AG04450 (cell line): ENCODE data around the gene PODN. TPM values are rescaled to one million over a fixed set of nuclear protein-coding genes. Genes with fewer than 3 reads are reported as not detected.

Experiments
- CTCF ChIA-PET: fragments of 300-600, 350-600 bp; formaldehyde crosslinking; extraction: SDS; loops from one replicate; lab custom pipeline; 2022; ENCODE audit warnings: antibody characterized with exemption, inconsistent platforms; lab: Charles Lee
- POLR2A ChIA-PET: fragments of 350-600 bp; formaldehyde crosslinking; extraction: SDS; loops from one replicate; lab custom pipeline; 2021; ENCODE audit warnings: antibody characterized with exemption, inconsistent platforms; lab: Yijun Ruan, JAX
- DNase-seq: peaks from one replicate; pipeline ENCODE4 v3.0.0-alpha.2; 2011; ENCODE audit warnings: low read depth, low spot score
- H3K27ac ChIP-seq: one replicate; pipeline ENCODE4 v1.5.1; 2012; ENCODE audit warnings: low read depth, low read length, control low read depth
- H3K27me3 ChIP-seq: one replicate; pipeline ENCODE4 v1.6.0; 2012; ENCODE audit warnings: low read length; ENCODE audit not compliant: control insufficient read depth, insufficient read depth
- H3K4me3 ChIP-seq: 2 replicates; pipeline ENCODE4 v1.5.1; 2011; ENCODE audit warnings: mild to moderate bottlenecking, low read depth, low read length, control low read depth
- H3K9me3 ChIP-seq: 2 replicates; pipeline ENCODE4 v1.5.1; 2012; ENCODE audit warnings: low read length; ENCODE audit not compliant: control insufficient read depth, insufficient read depth
- polyA plus RNA-seq: library from polyadenylated mRNA; depleted of rRNA; stranded (reverse); fragments of >200 nt; gene quantifications from 2 replicates; pipeline ENCODE4 v1.2.3, GENCODE V29; 2011
- TF ChIP-seq, protein P1 (sequence below): IDR thresholded peaks from 2 replicates; pipeline ENCODE4 v1.5.1; 2011; ENCODE audit warnings: low read depth, low read length, control low read depth, inconsistent platforms

Gene PODN
- polyA plus RNA-seq, 1 experiment = 11.8 TPM

GRCh38 chr1:53020588-53020987 is 41.4 kb upstream of the PODN start:
- ChIA-PET POLR2A (interaction anchor here (0.7 kb wide), 2 partner anchors 33 to 188 kb away, joined by 3 read pairs; no protein-coding TSS in a partner anchor), CTCF (no interaction called here)
- Histone ChIP-seq H3K4me3 (no peak overlapping the region), H3K9me3 (no peaks in the 10 kb centered on the region), H3K27ac (no peak overlapping the region), H3K27me3 (no peaks in the 10 kb centered on the region)
- no peak for DNase-seq
- TF ChIP-seq, protein P1, sequence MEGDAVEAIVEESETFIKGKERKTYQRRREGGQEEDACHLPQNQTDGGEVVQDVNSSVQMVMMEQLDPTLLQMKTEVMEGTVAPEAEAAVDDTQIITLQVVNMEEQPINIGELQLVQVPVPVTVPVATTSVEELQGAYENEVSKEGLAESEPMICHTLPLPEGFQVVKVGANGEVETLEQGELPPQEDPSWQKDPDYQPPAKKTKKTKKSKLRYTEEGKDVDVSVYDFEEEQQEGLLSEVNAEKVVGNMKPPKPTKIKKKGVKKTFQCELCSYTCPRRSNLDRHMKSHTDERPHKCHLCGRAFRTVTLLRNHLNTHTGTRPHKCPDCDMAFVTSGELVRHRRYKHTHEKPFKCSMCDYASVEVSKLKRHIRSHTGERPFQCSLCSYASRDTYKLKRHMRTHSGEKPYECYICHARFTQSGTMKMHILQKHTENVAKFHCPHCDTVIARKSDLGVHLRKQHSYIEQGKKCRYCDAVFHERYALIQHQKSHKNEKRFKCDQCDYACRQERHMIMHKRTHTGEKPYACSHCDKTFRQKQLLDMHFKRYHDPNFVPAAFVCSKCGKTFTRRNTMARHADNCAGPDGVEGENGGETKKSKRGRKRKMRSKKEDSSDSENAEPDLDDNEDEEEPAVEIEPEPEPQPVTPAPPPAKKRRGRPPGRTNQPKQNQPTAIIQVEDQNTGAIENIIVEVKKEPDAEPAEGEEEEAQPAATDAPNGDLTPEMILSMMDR = no peak

DNA sequence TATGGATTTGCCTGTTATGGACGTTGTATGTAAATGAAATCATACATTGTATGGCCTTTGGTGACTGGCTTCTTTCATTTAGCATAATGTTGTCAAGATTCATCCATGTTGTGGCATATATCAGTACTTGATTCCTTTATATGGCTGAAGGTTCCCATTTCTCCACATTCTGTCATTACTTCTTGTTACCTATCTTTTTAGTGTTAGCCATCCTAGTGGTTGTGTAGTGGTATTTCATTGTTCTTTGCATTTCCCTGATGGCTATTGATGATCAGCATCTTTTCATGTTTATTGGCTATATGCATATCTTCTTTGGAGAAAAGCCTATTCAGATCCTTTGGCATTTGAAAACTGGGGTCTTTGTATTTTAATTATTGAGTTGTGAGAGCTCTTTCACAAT is 39.8 kb upstream of the PODN start:
- TF ChIP-seq, protein P1 = no peak
- Histone ChIP-seq H3K27ac (no peak overlapping the region), H3K27me3 (no peaks in the 10 kb centered on the region), H3K4me3 (no peak overlapping the region), H3K9me3 (no peaks in the 10 kb centered on the region)
- ChIA-PET CTCF (no interaction called here), POLR2A (no interaction called here)
- no peak for DNase-seq

DNA sequence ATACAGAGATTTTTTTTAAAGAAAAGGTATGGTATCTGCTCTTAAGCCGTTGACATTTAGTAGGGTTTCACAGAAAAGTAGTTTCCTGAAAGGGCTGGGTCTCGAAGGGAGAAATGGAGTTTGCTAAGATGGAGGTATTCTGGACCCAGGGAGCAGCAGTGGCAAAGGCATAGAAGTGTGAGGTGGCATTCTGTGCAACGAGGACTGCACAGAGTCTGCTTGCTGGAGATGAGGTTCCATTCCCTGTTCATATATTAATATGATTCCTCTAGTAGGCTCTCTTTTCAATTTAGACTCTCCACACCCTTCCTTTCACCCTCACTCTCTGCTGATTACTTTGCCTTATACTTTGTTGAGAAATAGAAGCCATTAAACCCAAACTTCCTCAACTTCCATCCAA is 38.5 kb upstream of the PODN start:
- Histone ChIP-seq H3K4me3 (no peak overlapping the region), H3K27ac (no peak overlapping the region), H3K9me3 (no peaks in the 10 kb centered on the region), H3K27me3 (no peaks in the 10 kb centered on the region)
- no peak for DNase-seq
- TF ChIP-seq, protein P1 = no peak
- CTCF ChIA-PET = no interaction called here
- POLR2A ChIA-PET = no interaction called here

- H3K27ac ChIP-seq = no peak overlapping the region
- H3K9me3 ChIP-seq = no peaks in the 10 kb centered on the region
- ChIA-PET POLR2A (no interaction called here), CTCF (no interaction called here)
- H3K27me3 ChIP-seq = no peaks in the 10 kb centered on the region
- TF ChIP-seq, protein P1 = no peak
- H3K4me3 ChIP-seq = no peak overlapping the region
- DNase-seq = no peak
These were observed 37.9 kb upstream of the PODN start for GRCh38 chr1:53024117-53024516.

DNA sequence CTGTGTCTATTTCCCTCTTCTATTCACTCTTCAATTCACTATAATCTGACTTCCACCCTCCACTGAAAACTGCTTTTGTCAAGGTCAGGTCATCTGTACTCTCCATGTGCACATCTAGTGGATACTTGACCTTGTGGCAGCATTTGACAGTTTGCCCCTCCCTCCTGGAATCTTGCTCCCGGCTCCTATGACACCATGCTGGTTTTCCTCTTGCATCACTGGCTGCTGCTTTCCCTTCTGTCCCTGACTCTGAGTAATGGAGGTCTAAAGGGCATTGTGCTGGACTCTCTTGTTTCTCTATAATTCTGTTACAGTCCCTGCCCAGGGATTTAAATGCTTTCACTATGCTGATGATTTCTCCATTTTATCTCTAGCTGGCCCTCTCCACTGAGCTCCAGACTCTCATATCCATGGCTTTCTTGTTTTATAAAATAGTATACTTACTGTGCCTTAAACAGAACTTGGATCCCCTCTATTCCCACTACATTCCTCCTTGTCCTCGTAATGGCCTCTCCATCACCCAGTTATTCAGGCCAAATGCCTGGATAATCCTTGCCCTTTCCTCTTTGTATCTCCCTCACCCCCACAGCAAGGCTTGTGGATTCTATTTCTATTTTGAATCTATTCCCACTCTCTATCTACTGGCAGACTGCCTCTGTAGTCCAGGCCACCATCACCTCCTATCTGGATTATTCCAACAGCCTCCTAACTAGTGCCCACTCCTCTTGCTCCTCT is 36.8 kb upstream of the PODN start:
- H3K9me3 ChIP-seq = no peaks in the 10 kb centered on the region
- H3K27ac ChIP-seq = peak overlapping the region; percentile 73
- POLR2A ChIA-PET = no interaction called here
- TF ChIP-seq, protein P1 = no peak
- H3K27me3 ChIP-seq = no peaks in the 10 kb centered on the region
- CTCF ChIA-PET = interaction anchor here (0.7 kb wide), 1 partner anchor 338 kb away, joined by 4 read pairs; no protein-coding TSS in a partner anchor
- H3K4me3 ChIP-seq = no peak overlapping the region
- no peak for DNase-seq
